Measurements from ENCODE around the gene ATP2B2. TPM values are rescaled to one million over a fixed set of nuclear protein-coding genes. Genes with fewer than 3 reads are reported as not detected.

Gene ATP2B2
- total and polyA plus RNA-seq, 2 of the 8 experiments (the other 6 are each of a cell fraction or from before 2014, with no cell fraction given) = 0.14 to 1.2 TPM

DNA sequence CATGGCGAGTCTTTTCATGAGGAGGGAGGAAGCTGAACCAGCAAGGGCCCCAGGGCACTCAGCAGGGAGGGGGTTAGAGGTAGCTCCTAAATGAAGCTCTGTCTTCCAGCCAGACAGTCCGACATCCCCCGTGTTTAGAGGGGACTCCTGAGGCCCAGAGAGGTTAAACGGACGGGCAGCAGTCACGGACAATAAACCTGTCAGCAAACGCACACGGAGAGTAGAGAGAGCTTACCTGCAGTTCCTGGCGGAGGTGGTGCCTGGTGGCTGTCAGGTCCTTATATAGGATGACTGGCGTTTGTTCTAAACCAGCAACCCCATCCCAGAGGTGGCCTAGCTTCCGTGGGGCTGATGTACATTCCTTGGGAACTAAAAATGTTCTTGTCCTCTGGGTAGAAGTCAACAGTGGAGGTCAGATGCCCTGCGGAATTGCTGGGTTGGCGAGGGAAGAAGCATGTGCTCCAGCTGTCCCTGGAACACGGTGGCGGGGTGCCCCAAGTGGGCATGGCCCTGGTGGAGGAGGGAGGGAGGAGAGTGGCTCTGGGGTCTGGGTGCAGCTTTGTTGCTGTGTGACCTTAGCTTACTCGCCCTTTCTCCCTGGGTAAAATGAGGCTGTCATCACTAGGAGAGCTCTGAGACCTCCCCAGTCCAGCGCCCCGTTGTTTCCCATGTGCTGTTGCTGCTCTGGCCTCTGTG is 214.8 kb downstream of the ATP2B2 start (continued):
- TF ChIP-seq FOSL1 (IDR thresholded peaks at IDR 0.05; ENCODE audit: insufficient read depth, low read depth, low read length) (no peak), JUND (IDR thresholded peaks at IDR 0.05; ENCODE audit: low read length) (no peak), SIX5 (IDR thresholded peaks at IDR 0.05; ENCODE audit: low read depth, low read length) (no peak), TAF1 (IDR thresholded peaks at IDR 0.05; ENCODE audit: low read depth, low read length) (no peak), SP1 (IDR thresholded peaks at IDR 0.05; ENCODE audit: low read depth, low read length) (no peak), CBX8 (IDR thresholded peaks at IDR 0.05; ENCODE audit: borderline replicate concordance, low read depth, low read length) (no peak), KDM4A (IDR thresholded peaks at IDR 0.05; ENCODE audit: low read depth, low read length, severe bottlenecking) (no peak)
- TF ChIP-seq, protein P1, sequence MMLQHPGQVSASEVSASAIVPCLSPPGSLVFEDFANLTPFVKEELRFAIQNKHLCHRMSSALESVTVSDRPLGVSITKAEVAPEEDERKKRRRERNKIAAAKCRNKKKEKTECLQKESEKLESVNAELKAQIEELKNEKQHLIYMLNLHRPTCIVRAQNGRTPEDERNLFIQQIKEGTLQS (IDR thresholded peaks at IDR 0.05; ENCODE audit: insufficient read depth, low read depth, low read length) = no peak

Data from H1 (cell line).